Kasumi-1 (cell line): ENCODE measurements around the gene NDUFS3.
"Not testable (repeated sequence)": the region's sequence is repeated elsewhere in the genome, so short reads cannot be mapped to it uniquely, and the experiment has no call there.

Experiments used
- DNase-seq, 2 experiments: peaks; one replicate each; lab custom pipeline; 2025; lab: John Stamatoyannopoulos, UW

The NDUFS3 gene

DNA sequence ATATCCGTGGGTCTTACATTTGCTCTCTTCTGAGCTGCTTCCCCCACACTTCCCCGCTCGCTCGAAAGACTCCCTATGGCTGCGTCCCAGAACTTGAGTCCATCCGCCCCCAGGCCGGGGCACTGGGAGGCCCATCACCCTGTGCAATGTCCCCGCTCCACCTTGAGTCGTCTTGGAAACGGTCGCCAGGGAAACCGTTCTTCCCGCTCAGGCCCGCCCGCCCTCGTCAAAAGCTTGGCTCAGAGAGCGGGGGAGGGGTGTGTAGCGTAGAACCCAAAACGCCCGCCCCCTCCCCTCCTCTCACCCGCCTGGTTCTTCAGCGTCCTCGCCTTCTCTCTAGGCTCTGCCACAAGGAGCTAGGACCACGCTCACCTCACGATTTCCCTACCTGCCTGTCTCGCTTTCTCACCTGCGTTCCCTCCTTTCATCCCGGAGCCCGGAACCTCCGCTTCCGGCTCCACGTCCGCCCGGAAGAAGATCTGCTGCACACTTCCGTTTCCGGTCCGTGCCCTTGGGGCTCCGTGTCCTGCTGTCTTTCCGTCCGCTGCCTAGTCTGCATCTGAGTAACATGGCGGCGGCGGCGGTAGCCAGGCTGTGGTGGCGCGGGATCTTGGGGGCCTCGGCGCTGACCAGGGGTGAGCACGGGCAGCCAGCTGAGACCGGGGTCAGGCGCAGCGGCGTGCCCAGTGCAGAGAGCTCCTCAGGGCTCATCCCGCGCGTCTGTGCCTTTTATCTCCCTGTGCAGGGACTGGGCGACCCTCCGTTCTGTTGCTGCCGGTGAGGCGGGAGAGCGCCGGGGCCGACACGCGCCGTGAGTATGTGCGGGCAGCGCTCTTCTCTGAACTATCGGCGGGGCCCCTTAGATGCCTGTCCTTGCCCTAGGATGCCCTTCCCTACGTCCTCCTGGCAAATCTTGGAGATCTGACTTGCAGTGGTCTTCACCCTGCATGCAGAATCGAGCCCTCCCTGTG is at the start of gene NDUFS3, which contains the start of gene KBTBD4:
NDUFS3 (plus strand) TSS at position 551 of the 971 bp plus-strand sequence; CDS start at position 569, 18 bp downstream.
KBTBD4 (minus strand) TSS at position 447 of the 971 bp plus-strand sequence; CDS start at position 428, 19 bp downstream.
- peak; percentile 93 to 95 for DNase-seq

DNA sequence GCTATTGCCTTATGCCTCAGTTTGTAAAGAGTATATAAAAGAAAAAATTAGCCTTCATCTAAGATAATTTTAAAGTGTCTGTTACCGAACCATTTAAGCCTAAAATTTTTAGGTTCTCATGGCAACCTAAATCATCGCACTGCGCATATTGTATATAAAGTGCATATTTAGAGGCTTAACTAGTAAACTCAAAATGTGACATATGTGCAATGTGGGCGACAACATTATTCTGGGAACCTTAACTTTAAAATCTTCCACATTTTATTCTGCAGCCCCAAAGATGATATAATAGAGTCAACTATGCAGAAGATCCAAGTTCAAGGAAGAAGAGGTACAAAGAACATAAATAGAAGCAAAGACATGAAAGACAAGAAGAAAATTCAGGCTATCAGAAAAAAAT is 48.9 kb upstream of the NDUFS3 start:
- no peak for DNase-seq

DNA sequence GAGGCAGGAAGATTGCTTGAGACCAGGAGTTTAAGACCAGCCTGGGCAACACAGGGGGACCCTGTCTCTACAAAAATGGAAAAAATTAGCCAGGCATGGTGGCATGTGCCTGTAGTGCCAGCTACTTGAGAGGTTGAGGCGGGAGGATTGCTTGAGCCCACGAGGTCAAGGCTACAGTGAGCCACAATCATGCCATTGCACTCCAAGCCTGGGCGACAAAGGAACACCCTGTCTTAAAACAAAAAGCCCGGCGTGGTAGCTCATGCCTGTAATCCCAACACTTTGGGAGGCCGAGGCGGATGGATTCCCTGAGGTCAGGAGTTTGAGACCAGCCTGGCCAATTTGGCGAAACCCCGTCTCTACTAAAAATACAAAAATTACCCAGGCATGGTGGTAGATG is 48.2 kb upstream of the NDUFS3 start:
- DNase-seq = not testable (repeated sequence)

DNA sequence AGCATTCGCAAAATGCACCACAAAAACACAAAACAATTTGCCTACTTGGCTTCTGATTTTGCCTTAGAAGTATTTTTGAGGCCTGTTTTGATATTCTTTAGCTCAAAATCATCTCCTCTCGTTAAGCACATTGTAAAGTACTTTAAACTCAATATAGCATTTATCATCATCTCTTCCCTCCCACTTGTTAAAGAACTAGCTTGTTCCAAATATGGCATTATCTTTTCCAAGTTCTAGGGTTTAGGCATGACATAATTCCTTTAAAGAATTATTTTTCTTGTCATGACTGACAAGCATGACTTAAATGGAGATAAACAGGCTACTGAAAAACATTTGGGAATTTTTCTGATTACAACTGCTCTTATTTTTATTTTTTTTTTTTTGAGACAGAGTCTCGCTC is 47.2 kb upstream of the NDUFS3 start:
- DNase-seq = no peak

DNA sequence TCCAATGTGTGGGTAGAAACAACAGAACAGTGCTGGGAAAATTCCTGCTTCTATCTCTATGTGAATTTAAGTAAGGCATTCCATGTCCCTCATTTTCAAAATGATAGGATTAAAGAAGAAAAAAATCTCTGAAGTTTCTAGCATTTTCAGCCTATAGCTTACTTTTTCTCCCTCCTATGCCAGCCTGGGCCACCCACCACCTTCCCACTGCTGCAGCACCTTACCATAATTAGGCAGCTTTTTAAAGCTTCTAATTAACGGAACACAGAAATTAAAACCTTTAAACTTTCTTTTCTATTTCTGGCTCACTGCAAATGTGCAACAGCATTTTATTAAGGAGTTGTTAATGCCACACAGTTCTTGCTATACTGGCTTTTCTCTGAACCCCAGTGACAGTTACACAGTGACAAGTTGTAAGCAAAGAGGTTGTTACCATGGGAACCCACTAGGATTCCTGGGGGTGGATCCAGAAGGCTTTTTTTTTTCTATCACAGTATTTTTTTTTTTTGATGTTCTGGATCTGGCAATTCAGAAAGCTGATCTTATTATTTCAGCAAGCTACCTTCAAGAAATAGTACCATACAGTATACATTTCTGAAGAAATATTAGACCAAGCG is 46.2 kb upstream of the NDUFS3 start:
- DNase-seq = no peak

DNA sequence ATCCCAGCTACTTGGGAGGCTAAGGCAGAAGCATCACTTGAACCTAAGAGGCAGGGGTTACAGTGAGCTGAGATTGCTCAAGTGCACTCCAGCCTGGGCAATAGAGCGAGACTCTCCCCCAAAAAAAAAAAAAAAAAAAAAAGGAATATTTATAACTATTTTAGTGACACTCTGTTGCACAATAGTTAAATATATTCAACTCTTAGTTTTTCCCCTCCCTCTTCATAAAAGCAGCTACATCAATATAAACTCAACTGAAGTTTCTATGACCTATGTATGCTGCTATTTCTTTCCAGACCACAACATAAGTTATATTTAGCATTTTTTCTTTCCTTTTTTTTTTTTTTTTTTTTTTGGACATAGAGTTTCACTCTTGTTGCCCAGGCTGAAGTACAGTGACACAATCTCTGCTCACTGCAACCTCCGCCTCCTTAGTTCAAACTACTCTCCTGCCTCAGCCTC is 45.2 kb upstream of the NDUFS3 start:
- DNase-seq = no peak

DNA sequence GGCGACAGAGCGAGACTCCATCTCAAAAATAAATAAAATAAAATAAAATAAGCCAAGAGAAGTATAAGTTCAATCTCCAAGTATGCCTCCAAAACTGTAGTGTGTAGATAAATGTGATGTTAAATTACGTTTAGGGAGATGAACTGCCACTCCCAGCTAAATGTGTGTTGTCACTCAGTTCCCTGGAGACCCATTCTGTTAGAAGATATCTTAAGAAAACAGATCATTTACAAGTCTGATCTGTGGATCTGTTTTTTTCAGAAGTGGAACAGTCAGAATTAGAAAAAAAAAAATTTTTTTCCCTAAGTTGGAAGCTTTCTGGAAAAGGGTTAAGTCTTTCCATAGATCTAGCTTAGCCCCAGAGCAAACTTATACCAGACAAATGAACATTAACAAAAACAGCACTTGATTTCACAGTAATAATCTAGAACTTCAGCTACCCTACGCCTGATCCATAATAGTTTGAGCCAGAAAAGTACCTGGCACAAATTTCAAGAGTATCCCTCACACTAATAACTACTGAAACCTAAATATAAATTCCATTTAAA is 44.1 kb upstream of the NDUFS3 start:
- no peak for DNase-seq

DNA sequence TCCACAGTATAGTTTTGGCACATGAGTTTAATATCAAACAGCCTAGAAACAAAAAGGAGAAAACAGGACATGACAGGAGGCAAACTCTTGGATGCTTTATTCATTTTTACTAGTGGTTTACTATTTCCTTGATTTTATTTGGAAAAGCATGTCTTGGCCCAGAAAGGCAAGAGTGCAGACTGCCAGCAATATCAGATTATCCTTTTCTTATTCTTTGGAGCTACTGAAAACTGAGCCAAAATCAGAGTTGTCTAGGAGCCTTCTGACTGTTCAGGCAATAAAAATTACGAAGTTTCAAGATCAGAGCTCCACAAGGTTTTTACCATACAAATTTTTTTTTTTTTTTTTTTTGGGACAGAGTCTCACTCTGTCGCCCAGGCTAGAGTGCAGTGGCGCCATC is 42.0 kb upstream of the NDUFS3 start:
- DNase-seq = no peak

DNA sequence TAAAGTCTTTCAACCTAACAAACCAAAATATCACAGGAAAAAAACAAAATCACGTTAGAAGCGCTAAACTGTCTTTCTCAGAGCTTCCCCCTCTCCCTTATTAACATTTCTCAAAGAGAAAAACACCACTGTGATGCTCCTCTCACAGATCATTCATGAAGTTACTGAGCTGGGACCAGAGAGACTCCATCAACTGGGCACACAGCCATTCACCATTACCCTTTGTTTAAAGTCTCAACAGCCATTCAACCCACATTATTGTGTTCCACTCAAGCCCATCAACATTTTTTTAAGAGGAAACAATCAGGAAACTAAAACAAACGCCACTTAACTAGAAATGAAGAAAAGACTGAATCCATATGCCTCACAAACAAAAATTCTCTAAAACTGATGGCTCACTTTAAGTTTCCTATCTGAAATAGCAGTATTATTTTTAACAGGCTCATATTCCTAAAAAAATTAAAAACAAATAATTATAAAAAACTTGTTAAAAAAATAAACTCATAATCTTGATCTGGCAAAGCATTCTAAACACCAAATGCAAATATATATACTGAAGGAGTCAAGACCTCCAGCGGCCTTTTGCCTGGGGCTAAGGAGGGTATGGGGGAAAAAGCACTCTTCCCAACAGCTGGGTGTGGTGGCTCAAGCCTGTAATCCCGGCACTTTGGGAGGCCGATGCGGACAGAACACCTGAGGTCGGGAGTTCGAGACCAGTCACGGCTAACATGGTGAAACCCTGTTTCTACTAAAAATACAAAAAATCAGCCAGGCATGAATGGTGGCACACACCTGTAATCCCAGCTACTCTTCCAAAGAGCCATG is 39.9 kb upstream of the NDUFS3 start:
- no peak for DNase-seq

DNA sequence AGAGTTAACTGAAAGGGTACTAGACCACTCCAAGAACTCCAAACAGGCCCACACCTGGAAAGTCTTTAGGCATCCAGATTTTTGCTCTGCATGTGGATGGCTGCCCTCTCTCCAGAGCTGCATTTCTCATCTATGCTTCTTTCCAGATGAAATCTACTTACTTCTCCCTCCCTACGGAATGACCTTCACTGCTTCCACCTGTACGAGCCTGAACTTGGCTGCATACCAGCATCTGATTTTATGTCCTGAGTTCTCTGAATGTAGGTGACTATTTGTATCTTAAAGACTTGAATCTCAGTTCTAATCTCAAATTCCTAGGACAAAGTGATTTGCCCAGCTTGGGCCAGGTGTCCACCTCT is 39.2 kb upstream of the NDUFS3 start:
- DNase-seq = no peak

DNA sequence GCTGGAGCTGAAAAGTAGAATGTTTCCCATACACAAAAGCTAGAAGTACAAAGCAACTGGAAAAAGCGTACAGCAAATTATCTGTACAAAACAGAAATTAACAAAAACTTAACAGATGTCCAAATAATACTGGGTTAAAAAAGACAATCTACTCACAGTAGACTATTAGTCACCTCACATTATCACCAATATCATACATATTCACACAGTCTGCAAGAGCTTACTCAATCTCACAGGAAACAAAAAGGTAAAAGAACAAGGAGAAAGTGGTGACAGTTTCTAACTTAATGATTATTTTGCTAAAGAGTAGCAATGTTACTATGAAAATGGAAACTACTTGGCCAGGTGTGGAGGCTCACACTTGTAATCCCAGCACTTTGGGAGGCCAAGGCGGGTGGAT is 37.8 kb upstream of the NDUFS3 start:
- DNase-seq = no peak

DNA sequence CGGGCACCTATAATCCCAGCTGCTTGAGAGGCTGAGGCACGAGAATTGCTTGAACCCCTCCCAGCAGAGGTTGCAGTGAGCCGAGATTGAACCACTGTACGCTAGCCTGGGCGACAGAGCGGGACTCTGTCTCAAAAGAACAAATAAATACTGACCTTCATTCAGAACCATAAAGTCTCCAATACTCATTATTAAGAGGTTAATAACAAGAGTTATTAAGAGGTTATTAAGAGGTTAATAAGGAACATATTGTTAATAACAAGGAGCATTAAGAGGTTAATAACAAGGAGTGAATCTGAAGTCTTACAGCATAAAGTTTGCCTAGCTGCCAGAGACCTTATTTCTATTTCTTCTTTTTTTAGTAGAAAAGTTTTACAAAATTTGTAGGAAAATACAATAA is 33.6 kb upstream of the NDUFS3 start:
- DNase-seq = no peak

DNA sequence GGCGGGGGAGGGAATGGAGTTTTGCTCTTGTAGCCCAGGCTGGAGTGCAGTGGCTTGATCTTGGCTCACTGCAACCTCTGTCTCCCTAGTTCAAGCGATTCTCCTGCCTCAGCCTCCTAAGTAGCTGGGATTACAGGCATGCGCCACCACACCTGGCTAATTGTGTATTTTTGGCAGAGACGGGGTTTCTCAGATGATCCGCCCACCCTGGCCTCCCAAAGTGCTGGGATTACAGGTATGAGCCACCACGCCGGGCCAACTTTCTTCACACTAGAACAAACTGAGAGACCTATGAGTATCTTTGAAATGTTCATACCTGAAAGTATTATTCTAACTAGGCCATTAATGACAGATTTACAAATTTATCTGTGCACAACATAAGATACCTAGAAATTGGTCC is 32.6 kb upstream of the NDUFS3 start:
- DNase-seq = not testable (repeated sequence)

DNA sequence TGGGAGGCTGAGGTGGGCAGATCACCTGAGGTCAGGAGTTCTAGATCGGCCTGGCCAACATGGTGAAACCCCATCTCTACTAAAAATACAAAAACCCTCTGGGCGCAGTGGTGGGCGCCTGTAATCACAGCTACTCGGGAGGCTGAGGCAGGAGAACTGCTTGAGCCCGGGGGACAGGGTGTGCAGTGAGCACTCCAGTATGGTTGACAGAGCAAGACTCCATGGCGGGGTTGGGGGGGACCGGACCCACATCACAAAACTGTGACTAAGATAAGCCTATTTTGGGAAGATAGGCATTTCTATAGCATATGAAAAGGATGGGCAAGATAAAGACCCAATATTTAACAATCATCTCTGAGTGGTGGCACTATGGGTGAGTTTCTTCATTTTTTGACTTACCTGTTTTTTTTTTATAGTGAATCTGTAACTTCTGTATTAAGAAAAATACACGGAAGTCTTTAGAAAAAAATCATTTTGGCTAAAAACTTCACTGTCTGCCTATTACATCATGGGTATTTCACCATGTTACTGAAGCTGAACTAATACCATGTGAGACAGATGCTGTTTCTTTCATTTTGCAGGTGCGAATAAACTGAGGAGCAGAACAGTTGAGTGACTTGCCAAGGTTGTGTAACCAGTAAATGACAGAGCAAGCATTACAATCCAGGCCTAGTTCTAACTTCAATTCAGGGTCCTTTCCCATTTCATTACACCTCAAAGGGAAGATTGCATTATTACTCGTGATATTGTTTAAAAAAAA is 28.4 kb upstream of the NDUFS3 start:
- DNase-seq = no peak

DNA sequence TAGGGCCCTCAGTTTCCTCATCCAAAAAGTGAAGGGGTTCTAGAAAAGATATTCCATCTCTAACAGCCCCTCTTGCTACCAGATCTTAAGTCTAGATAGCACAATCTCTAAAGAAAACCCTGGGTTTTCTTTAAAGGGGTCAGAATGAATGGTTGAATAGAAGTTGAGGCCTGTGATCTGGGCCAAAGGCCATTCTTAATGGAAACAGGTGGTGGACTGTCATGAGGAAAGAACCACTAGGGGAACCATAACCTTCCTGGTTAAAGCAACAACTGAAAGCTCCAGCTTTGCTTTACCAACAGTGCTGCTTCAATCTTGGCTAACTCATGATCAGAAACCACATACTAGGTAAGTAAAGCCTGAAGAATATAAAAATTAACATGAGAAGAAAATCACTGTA is 27.8 kb upstream of the NDUFS3 start:
- DNase-seq = peak; percentile 18 to 51

DNA sequence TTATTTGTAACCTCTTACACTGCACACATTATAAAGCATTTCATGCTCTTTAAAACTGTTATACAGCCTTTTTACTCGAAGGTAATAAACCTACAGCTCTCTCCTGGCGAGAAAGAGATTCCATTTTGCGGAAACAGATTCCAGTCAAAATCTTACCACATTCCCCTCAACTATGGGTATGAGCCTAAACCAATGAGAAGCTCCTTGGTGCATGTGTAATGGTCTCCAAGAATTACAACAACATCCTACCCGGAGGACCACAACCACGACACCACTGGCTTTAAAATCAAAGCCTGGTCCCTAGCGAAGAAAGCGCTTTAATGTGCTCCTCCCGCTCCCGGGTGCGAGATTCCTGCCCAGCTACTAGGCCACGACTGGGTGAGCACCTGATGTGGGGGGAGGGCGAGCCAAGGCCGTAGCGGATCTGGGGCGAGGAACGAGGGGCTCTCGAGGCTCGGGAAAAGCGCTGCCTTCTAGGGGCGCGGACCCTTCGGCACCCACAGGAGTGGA is 26.8 kb upstream of the NDUFS3 start:
- peak; percentile 31 to 57 for DNase-seq

DNA sequence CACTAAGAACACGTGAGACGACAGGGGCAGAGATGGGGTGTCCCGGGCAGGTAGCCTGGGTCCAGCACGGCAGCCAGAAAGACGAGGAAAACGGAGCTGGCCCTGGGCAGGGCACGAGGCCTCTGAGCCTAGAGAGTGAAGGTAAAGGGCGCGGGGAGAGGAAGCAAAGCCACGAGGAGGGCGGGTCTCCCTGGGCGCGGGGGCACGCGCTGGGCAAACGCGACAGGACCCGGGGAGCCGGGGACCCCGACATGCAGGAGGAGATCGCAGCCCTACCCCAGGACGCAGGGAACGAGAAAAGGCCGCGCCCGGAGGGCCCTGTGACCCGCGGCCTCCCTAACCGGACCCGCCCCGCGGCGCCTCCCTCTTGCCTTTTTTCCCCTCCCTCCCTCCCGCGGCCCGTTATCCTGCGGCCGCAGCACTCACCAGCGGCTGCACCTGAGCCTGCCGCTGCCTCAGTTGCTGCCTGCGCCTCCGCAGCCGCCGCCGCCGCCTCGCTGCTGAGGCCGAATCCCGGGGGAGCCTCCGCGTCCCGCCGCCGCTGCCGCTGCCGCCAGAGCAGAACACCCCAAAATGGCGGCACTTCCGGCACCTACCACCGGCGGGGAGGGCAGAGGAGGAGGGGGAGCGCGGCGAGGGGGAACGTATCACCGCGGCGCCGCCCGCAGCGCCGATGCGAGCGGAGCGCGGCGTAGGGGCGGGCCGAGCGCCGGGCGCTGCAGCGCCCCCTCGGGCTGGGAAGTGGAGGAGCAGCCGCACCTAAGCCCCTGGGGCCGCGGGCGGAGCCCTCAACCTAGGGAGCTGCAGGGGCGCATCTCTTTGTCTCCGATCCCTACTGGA is 26.1 kb upstream of the NDUFS3 start, which contains the start of gene CELF1:
CELF1 (minus strand) TSS at position 567 of the 840 bp plus-strand sequence. CDS start 53,609 bp downstream, outside the sequence.
- peak; percentile 91 to 94 for DNase-seq

DNA sequence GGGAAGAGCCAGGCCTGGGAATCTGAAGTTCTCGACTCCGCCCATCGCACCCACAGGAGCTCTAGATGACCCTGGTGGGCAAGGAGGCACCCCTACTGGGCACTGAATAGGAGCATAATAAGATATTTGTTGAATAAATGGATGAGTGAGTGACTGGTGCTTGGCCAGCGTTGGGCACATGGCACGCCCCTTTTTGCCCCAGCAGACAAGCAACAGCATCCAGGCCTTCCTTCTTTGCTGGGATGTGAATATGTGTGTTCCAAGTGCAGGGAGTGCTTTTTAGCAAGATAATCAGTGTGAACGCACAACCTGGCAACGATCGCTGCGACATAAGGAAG is 25.5 kb upstream of the NDUFS3 start:
- DNase-seq = peak; percentile 77 to 94

DNA sequence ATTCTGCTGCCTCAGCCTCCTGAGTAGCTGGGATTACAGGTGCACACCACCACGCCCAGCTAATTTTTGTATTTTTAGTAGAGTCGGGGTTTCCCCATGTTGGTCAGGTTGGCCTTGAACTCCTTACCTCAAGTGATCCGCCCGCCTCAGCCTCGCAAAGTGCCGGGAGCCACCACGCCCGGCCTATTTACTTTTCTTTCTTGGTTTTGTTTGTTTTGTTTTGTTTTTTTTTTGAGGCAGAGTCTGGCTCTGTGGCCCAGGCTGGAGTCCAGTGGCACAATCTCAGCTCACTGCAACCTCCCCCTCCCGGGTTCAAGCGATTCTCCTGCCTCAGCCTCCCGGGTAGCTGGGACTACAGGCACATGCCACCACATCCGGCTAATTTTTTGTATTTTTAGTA is 21.9 kb upstream of the NDUFS3 start:
- not testable (repeated sequence) for DNase-seq

DNA sequence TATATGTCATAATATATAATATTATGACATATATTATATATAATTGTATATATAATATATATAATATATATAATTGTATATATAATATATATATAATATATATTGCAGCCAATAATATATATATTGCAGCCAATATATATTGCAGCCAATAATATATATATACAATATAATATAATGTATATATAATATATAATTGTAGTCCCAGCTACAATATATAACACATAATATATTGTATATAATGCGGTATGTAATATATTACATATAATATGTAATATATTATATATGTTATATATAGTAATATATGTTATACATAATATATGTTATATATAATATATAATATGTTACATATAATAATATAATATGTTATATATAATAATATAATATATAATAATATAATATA is 20.2 kb upstream of the NDUFS3 start:
- no peak for DNase-seq
